Pancreas (tissue), 10 donors: ENCODE data around the gene CWF19L2. TPM values are rescaled to one million over a fixed set of nuclear protein-coding genes. Genes with fewer than 3 reads are reported as not detected.
A peak's percentile ranks its signal among the peaks of the same experiment; 100 is the strongest.
"Not testable (repeated sequence)": the region's sequence is repeated elsewhere in the genome, so short reads cannot be mapped to it uniquely, and the experiment has no call there.

Experiments used
- ATAC-seq, 4 donors: fragments of 200-7000 bp; cut with Tn5 transposase; one replicate each; pipeline versions ENCODE4 v1.8.0 to v1.9.1; 2020; ENCODE audit warnings: mild to moderate bottlenecking in 4 of 4, moderate library complexity in 4 of 4
- DNase-seq, 6 donors: peaks; one replicate each; pipeline ENCODE4 v3.0.0-alpha.2; 2020
- FAIRE-seq: peaks from 2 replicates; lab custom pipeline; 2012; peaks lifted over from hg19 to GRCh38; lab: Jason Lieb, UNC
- H3K27ac ChIP-seq, 4 donors: fragments of 200-600 bp; sonication (generic); 1 replicate in 3 of 4; 2 replicates in 1 of 4; pipeline versions ENCODE4 v1.5.0 to v1.8.0; 2020
- H3K27me3 ChIP-seq, 4 donors: fragments of 200-600 bp; one replicate each; pipeline ENCODE4 v1.8.0; 2021
- H3K36me3 ChIP-seq, 3 donors: fragments of 200-600 bp; sonication (generic) in 1 of 3; one replicate each; pipeline versions ENCODE4 v1.5.0 to v1.8.0; 2020 to 2021
- H3K4me1 ChIP-seq, 3 donors: fragments of 200-600 bp; one replicate each; pipeline ENCODE4 v1.8.0; 2021
- H3K4me3 ChIP-seq, 4 donors: fragments of 200-600 bp; sonication (generic) in 2 of 4; one replicate each; pipeline versions ENCODE4 v1.5.0 to v1.8.0; 2020 to 2021
- H3K9me3 ChIP-seq, 4 donors: fragments of 200-600 bp; one replicate each; pipeline ENCODE4 v1.8.0; 2021
- WGBS, 2 donors: extraction: QIAGEN DNeasy Blood & Tissue Kit; methylation state at CpG; one replicate each; pipeline ENCODE4 v1.1.7; 2013; 5-methylcytosine and 5-hydroxymethylcytosine counted together
- intact Hi-C, 3 donors: fragments of 100-400 bp; cut with DNase I; formaldehyde crosslinking; loops; one replicate each; pipeline versions ENCODE4 v1.11.1 to v1.14.2; 2022
- polyA plus RNA-seq, 2 donors: library from polyadenylated mRNA; stranded (reverse); fragments of 200-250 nt; gene quantifications; one replicate each; pipeline ENCODE4 v1.2.3, GENCODE V29; 2013
- total RNA-seq, 6 donors: library from RNA; stranded (reverse); fragmentation: NEBNext Ultra II Directional in 4 of 6; extraction: Animal tissue kit (Norgen Biotek cat#: 25700) in 4 of 6; gene quantifications; one replicate each; pipeline versions ENCODE4 v1.2.1 to v1.2.4, GENCODE V29; 2021 to 2023
- TF ChIP-seq, protein P1 (sequence below), 4 donors: fragments of 200-600 bp; sonication (generic) in 3 of 4; IDR thresholded peaks; one replicate each; pipeline versions ENCODE4 v1.5.0 to v1.8.0; 2021; ENCODE audit warnings: antibody characterized with exemption in 4 of 4
- donor health status: healthy with polysubstance abuse.
- donor health status: DM: no; HTN: no; CAD: no; lungs with moderate emphysema.
- donor health status: DM: no; HTN: no; CAD: no.
- donor health status: control.
- donor health status: control.
- donor health status: Bipolar disorder and iron deficiency.
- donor health status: DM: yes; HTN: yes; CAD: no.
- donor health status: DM: no; HTN: no; CAD: no.
- donor health status: DM: no; HTN: no; CAD: no.
- donor health status: DM: yes; HTN: yes; CAD: no.

CWF19L2 gene
- total and polyA plus RNA-seq, 8 donors: 3.2 to 14.0 (median 6.2) TPM

DNA sequence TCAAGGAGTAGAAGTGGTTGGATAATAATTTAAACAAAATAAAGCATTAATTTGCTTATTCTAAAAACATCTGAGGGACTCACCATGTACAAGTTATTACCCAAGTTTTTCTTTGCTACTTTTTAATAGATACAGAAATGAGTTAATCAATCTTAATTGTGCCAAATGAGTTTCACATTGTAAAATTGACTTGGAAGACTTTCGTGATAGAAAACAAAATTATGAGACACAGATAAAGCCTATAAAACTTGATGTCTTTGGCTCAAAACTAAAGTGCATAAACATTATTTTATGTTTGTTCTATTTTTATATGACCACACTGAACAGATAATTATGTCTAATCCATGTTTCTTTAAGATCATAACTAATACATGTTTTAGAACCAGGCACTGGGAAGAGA, 10.1 kb upstream of the CWF19L2 start:
- DNase-seq (no peak), ATAC-seq (no peak), FAIRE-seq (no peak)
- 39 to 42% methylated on average over 1 of the region's 1 CpG for WGBS, 2 donors
- intact Hi-C loops: no loop called here
- Histone ChIP-seq H3K4me3 (no peak overlapping the region), H3K27ac (no peak overlapping the region), H3K36me3 (no peaks in the 10 kb centered on the region), H3K4me1 (no peaks in the 10 kb centered on the region), H3K9me3 (no peaks in the 10 kb centered on the region), H3K27me3 (no peaks in the 10 kb centered on the region)
- TF ChIP-seq, protein P1, sequence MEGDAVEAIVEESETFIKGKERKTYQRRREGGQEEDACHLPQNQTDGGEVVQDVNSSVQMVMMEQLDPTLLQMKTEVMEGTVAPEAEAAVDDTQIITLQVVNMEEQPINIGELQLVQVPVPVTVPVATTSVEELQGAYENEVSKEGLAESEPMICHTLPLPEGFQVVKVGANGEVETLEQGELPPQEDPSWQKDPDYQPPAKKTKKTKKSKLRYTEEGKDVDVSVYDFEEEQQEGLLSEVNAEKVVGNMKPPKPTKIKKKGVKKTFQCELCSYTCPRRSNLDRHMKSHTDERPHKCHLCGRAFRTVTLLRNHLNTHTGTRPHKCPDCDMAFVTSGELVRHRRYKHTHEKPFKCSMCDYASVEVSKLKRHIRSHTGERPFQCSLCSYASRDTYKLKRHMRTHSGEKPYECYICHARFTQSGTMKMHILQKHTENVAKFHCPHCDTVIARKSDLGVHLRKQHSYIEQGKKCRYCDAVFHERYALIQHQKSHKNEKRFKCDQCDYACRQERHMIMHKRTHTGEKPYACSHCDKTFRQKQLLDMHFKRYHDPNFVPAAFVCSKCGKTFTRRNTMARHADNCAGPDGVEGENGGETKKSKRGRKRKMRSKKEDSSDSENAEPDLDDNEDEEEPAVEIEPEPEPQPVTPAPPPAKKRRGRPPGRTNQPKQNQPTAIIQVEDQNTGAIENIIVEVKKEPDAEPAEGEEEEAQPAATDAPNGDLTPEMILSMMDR (IDR thresholded peaks at IDR 0.05): no peak

DNA sequence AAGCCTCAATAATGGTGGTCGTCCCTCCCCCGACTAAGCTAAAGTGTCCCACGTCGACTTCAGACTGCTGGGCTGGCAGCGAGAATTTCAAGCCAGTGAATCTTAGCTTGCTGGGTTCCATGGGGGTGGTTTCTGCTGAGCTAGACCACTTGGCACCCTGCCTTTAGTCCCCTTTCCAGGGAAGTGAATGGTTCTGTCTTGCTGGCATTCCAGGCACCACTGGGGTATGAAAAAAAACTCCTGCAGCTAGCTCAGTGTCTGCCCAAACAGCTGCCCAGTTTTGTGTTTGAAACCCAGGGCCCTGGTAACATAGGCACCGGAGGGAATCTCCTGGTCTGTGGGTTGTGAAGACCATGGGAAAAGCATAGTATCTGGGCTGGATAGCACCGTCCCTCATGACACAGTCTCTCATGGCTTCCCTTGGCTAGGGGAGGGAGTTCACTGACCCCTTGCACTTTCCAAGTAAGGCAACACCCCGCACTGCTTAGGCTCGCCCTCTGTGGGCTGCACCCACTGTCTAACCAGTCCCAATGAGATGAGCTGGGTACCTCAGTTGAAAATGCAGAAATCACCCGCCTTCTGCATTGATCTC, 8.7 kb upstream of the CWF19L2 start:
- ATAC-seq, H3K4me3 ChIP-seq, H3K27ac ChIP-seq, DNase-seq, H3K27me3 ChIP-seq, H3K9me3 ChIP-seq, H3K36me3 ChIP-seq, H3K4me1 ChIP-seq, intact Hi-C loops, FAIRE-seq: not testable (repeated sequence)
- 57 to 72% methylated on average over 10 of the region's 10 CpGs for WGBS, 2 donors

GRCh38 chr11:107457205-107457557, 444 bp downstream of the CWF19L2 start:
- TF ChIP-seq, protein P1 (IDR thresholded peaks at IDR 0.05): no peak
- FAIRE-seq (no peak), ATAC-seq (peak; percentile 16 to 40 (median 26)), DNase-seq (no peak)
- H3K9me3 ChIP-seq: no peaks in the 10 kb centered on the region
- H3K27ac ChIP-seq: peak overlapping the region in 3 of 4 donors; percentile 42 to 73 (median 71)
- intact Hi-C loops: no loop called here
- no peaks in the 10 kb centered on the region for H3K27me3 ChIP-seq
- H3K4me1 ChIP-seq: peaks cover 0 to 13% (median 7%) of the 10 kb centered on the region in 3 donors
- WGBS, 2 donors: 0 to 1% methylated on average over 6 of the region's 6 CpGs
- H3K36me3 ChIP-seq: peaks cover 0 to 14% (median 5%) of the 10 kb centered on the region in 3 donors
- H3K4me3 ChIP-seq: peak overlapping the region; percentile 49 to 70 (median 65)

- WGBS, 2 donors: 89 to 92% methylated on average over 5 of the region's 5 CpGs
- ATAC-seq (no peak), FAIRE-seq (no peak), DNase-seq (no peak)
- no peaks in the 10 kb centered on the region for H3K27me3 ChIP-seq
- H3K9me3 ChIP-seq: no peaks in the 10 kb centered on the region
- H3K4me3 ChIP-seq: no peak overlapping the region
- H3K4me1 ChIP-seq: peaks cover 0 to 13% (median 7%) of the 10 kb centered on the region in 3 donors
- peaks cover 0 to 14% (median 5%) of the 10 kb centered on the region in 3 donors for H3K36me3 ChIP-seq
- TF ChIP-seq, protein P1 (IDR thresholded peaks at IDR 0.05): no peak
- intact Hi-C loops: no loop called here
- no peak overlapping the region for H3K27ac ChIP-seq
Measured at GRCh38 chr11:107453594-107454286, 3.9 kb downstream of the CWF19L2 start.

DNA sequence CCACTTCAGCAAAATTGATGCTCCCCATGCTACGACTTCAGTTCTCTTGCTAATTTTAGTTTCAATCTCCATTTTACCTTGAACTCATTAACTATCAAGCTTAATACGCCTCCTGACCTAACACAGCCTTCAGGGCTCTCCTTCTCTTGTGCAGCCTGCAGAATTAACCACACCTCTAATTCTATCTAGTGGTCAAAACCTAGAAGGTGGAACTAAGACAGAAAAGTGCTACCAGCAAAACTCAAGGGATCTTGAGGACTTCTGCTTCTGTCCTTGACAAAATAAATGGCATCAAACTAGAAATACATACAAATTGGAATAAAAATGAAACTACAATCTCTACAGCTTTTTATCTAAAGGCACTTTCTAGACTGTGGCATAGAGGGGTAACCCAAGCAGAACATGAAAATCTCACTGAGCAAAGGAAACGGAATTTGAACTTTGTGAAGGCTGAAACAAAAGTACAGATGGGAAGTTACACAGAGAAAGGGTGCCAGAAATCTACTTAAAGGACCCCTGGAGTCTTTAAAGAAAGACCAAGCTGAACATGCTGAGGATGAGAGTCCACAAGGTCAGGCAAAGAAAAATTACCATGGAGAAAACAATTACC, 10.7 kb downstream of the CWF19L2 start:
- H3K4me1 ChIP-seq: no peaks in the 10 kb centered on the region
- DNase-seq: no peak
- no peak overlapping the region for H3K27ac ChIP-seq
- no peaks in the 10 kb centered on the region for H3K27me3 ChIP-seq
- FAIRE-seq: no peak
- 82 to 84% methylated on average over 3 of the region's 3 CpGs for WGBS, 2 donors
- intact Hi-C loops: no loop called here
- peaks cover 0 to under 1% (median 0%) of the 10 kb centered on the region in 3 donors for H3K36me3 ChIP-seq
- H3K4me3 ChIP-seq: no peak overlapping the region
- no peaks in the 10 kb centered on the region for H3K9me3 ChIP-seq
- TF ChIP-seq, protein P1 (IDR thresholded peaks at IDR 0.05): no peak
- ATAC-seq: no peak
